H1 (cell line): Measurements from ENCODE around the gene C20orf144. TPM values are rescaled to one million over a fixed set of nuclear protein-coding genes. Genes with fewer than 3 reads are reported as not detected.

Source experiments
- CTCF ChIA-PET: fragments of 300-600 bp; sonication (Branson Sonifier 250); formaldehyde crosslinking; loops from one replicate; lab custom pipeline; 2021; ENCODE audit not compliant: partially characterized antibody; lab: Charles Lee
- POLR2A ChIA-PET: fragments of 300-600 bp; sonication (Branson Sonifier 250); formaldehyde crosslinking; loops from one replicate; lab custom pipeline; 2021; ENCODE audit warnings: inconsistent platforms; ENCODE audit not compliant: partially characterized antibody; lab: Charles Lee
- DNase-seq, 2 experiments: peaks; one replicate each; pipeline versions ENCODE4 v3.0.0 to v3.0.0-alpha.2; 2010 to 2022; ENCODE audit warnings: low spot score in 2 of 2, low read depth in 1 of 2, mixed read lengths in 1 of 2
- FAIRE-seq: peaks from 2 replicates; lab custom pipeline; 2011; peaks lifted over from hg19 to GRCh38; lab: Jason Lieb, UNC
- H2AFZ ChIP-seq: 2 replicates; pipeline ENCODE4 v1.8.1; 2012; ENCODE audit warnings: low read length, inconsistent platforms
- H2AK5ac ChIP-seq: 2 replicates; pipeline ENCODE4 v1.6.1; 2013; ENCODE audit warnings: low read depth, low read length
- H2BK120ac ChIP-seq: replicated peaks from 2 replicates; pipeline ENCODE3; 2013; ENCODE audit warnings: low read depth, low read length, inconsistent platforms
- H2BK12ac ChIP-seq: 2 replicates; pipeline ENCODE4 v1.6.1; 2013; ENCODE audit warnings: low read depth, low read length
- H2BK15ac ChIP-seq: 2 replicates; pipeline ENCODE4 v1.6.1; 2013; ENCODE audit warnings: low read length
- H2BK20ac ChIP-seq: 2 replicates; pipeline ENCODE4 v1.6.1; 2013; ENCODE audit warnings: low read length
- H2BK5ac ChIP-seq: 2 replicates; pipeline ENCODE4 v1.6.1; 2013; ENCODE audit warnings: low read depth, low read length
- H3K14ac ChIP-seq: 2 replicates; pipeline ENCODE4 v1.6.1; 2013; ENCODE audit warnings: inconsistent platforms; ENCODE audit not compliant: insufficient read length
- H3K18ac ChIP-seq: 2 replicates; pipeline ENCODE4 v1.6.1; 2013; ENCODE audit warnings: low read length; ENCODE audit errors: extremely low read depth
- H3K23ac ChIP-seq: 2 replicates; pipeline ENCODE4 v1.6.1; 2013; ENCODE audit warnings: inconsistent platforms; ENCODE audit not compliant: insufficient read length
- H3K23me2 ChIP-seq: 2 replicates; pipeline ENCODE4 v1.6.1; 2013; ENCODE audit warnings: low read depth, low read length
- H3K27ac ChIP-seq: 2 replicates; pipeline ENCODE4 v1.6.1; 2011; ENCODE audit warnings: low read depth, low read length, inconsistent platforms
- H3K27me3 ChIP-seq, 4 experiments: replicated peaks in 1 of 4; 1 replicate in 1 of 4; 2 replicates in 3 of 4; pipeline versions ENCODE4 v1.6.1 to v1.8.1; 2011 to 2013; ENCODE audit warnings: low read length in 3 of 4, mild to moderate bottlenecking in 3 of 4, inconsistent platforms in 2 of 4, mixed read lengths in 2 of 4, moderate library complexity in 1 of 4; ENCODE audit not compliant: control insufficient read depth in 3 of 4, insufficient read depth in 3 of 4; ENCODE audit errors: extremely low read depth in 1 of 4
- H3K36me3 ChIP-seq, 4 experiments: 2 replicates each; pipeline versions ENCODE4 v1.6.1 to v1.8.1; 2011 to 2013; ENCODE audit warnings: mild to moderate bottlenecking in 4 of 4, low read length in 3 of 4, moderate library complexity in 2 of 4, control low read depth in 1 of 4, inconsistent platforms in 1 of 4; ENCODE audit not compliant: insufficient read depth in 4 of 4, control insufficient read depth in 2 of 4
- H3K4ac ChIP-seq: replicated peaks from 2 replicates; pipeline ENCODE3; 2013; ENCODE audit warnings: low read length, low read depth, mixed read lengths, inconsistent platforms; ENCODE audit not compliant: insufficient read length
- H3K4me1 ChIP-seq, 4 experiments: replicated peaks in 1 of 4; 1 replicate in 1 of 4; 2 replicates in 3 of 4; pipeline versions ENCODE4 v1.6.1 to v1.8.1; 2011 to 2013; ENCODE audit warnings: low read length in 3 of 4, inconsistent platforms in 2 of 4, mixed read lengths in 1 of 4; ENCODE audit not compliant: insufficient read depth in 4 of 4, control insufficient read depth in 3 of 4
- H3K4me2 ChIP-seq, 2 experiments: 2 replicates each; pipeline versions ENCODE4 v1.6.1 to v1.8.1; 2011 to 2013; ENCODE audit warnings: low read depth in 2 of 2, low read length in 2 of 2, control low read depth in 1 of 2, inconsistent platforms in 1 of 2, mild to moderate bottlenecking in 1 of 2; ENCODE audit not compliant: insufficient read depth in 1 of 2
- H3K4me3 ChIP-seq, 4 experiments: fragments of 200-600, 300-600 bp in 1 of 4; sonication (generic), shearing (Covaris generic), sonication (Bioruptor Twin) in 1 of 4; 2 replicates each; pipeline versions ENCODE4 v1.5.1 to v1.8.1; 2011 to 2016; ENCODE audit warnings: low read length in 4 of 4, low read depth in 3 of 4, control low read depth in 2 of 4, inconsistent platforms in 2 of 4, mild to moderate bottlenecking in 2 of 4, mixed read lengths in 1 of 4, moderate library complexity in 1 of 4; ENCODE audit not compliant: insufficient read depth in 2 of 4; ENCODE audit errors: extremely low read depth in 1 of 4
- H3K56ac ChIP-seq: replicated peaks from 2 replicates; pipeline ENCODE3; 2013; ENCODE audit warnings: low read depth, mild to moderate bottlenecking, mixed read lengths, low read length, inconsistent platforms; ENCODE audit not compliant: insufficient read length
- H3K79me1 ChIP-seq: 2 replicates; pipeline ENCODE4 v1.6.1; 2013; ENCODE audit warnings: low read depth, low read length, control low read depth
- H3K79me2 ChIP-seq, 2 experiments: 2 replicates each; pipeline versions ENCODE4 v1.6.1 to v1.8.1; 2012 to 2013; ENCODE audit warnings: low read length in 2 of 2, mild to moderate bottlenecking in 2 of 2, inconsistent platforms in 1 of 2; ENCODE audit not compliant: insufficient read depth in 2 of 2, control insufficient read depth in 1 of 2
- H3K9ac ChIP-seq, 4 experiments: replicated peaks in 1 of 4; 1 replicate in 1 of 4; 2 replicates in 3 of 4; pipeline versions ENCODE4 v1.6.1 to v1.8.1; 2011 to 2013; ENCODE audit warnings: low read depth in 3 of 4, low read length in 3 of 4, control low read depth in 2 of 4, mild to moderate bottlenecking in 2 of 4, moderate library complexity in 2 of 4, inconsistent platforms in 1 of 4; ENCODE audit errors: extremely low read depth in 1 of 4
- H3K9me3 ChIP-seq, 2 experiments: 2 replicates each; pipeline versions ENCODE4 v1.6.1 to v1.8.1; 2012 to 2013; ENCODE audit warnings: mild to moderate bottlenecking in 2 of 2, moderate library complexity in 2 of 2, control low read depth in 1 of 2, inconsistent platforms in 1 of 2, low read depth in 1 of 2, low read length in 1 of 2, mixed read lengths in 1 of 2; ENCODE audit not compliant: insufficient read depth in 2 of 2
- H4K20me1 ChIP-seq, 2 experiments: replicated peaks in 1 of 2; 2 replicates each; pipeline versions ENCODE3 to v1.8.1; 2011 to 2013; ENCODE audit warnings: inconsistent platforms in 2 of 2, low read length in 2 of 2, mild to moderate bottlenecking in 1 of 2; ENCODE audit not compliant: insufficient read depth in 2 of 2, control insufficient read depth in 1 of 2
- H4K5ac ChIP-seq: 2 replicates; pipeline ENCODE4 v1.6.1; 2013; ENCODE audit warnings: low read length, low read depth, mixed read lengths, inconsistent platforms; ENCODE audit not compliant: insufficient read length
- H4K8ac ChIP-seq: 2 replicates; pipeline ENCODE4 v1.8.0; 2013; ENCODE audit warnings: mild to moderate bottlenecking, moderate library complexity, low read length, inconsistent platforms; ENCODE audit not compliant: insufficient read depth; ENCODE audit errors: extremely low read depth
- H4K91ac ChIP-seq: replicated peaks from 2 replicates; pipeline ENCODE3; 2013; ENCODE audit warnings: low read length, mixed read lengths, inconsistent platforms; ENCODE audit not compliant: insufficient read length
- ATF3 ChIP-seq: IDR thresholded peaks from 2 replicates; pipeline ENCODE4 v1.6.1; 2011; ENCODE audit warnings: low read depth, mild to moderate bottlenecking, low read length; ENCODE audit not compliant: insufficient read depth
- BACH1 ChIP-seq: IDR thresholded peaks from 2 replicates; pipeline ENCODE4 v1.6.1; 2012; ENCODE audit warnings: low read length, improper control_type of control experiment
- BRCA1 ChIP-seq: IDR thresholded peaks from 2 replicates; pipeline ENCODE4 v1.6.1; 2012; ENCODE audit warnings: low read depth, low read length, improper control_type of control experiment
- CBX5 ChIP-seq: fragments of 300-800, 300-1000 bp; sonication (generic); IDR thresholded peaks from 2 replicates; pipeline ENCODE4 v1.7.1; 2016; ENCODE audit warnings: antibody characterized with exemption, low read length, low read depth
- CTCF ChIP-seq, 3 experiments: IDR thresholded peaks; 1 replicate in 2 of 3; 2 replicates in 1 of 3; pipeline versions ENCODE4 v1.5.1 to v1.6.1; 2011; ENCODE audit warnings: low read length in 3 of 3, mild to moderate bottlenecking in 3 of 3, inconsistent platforms in 2 of 3, low read depth in 1 of 3, moderate library complexity in 1 of 3; ENCODE audit not compliant: insufficient read depth in 1 of 3; ENCODE audit errors: control extremely low read depth in 1 of 3
- EZH2 ChIP-seq: fragments of 200-600 bp; sonication (generic); IDR thresholded peaks from 2 replicates; pipeline ENCODE4 v1.7.1; 2012; ENCODE audit warnings: low read depth, mild to moderate bottlenecking, moderate library complexity, low read length, inconsistent platforms; ENCODE audit not compliant: severe bottlenecking
- NANOG ChIP-seq: IDR thresholded peaks from 2 replicates; pipeline ENCODE4 v1.6.1; 2011; ENCODE audit warnings: low read length, low read depth, mild to moderate bottlenecking, inconsistent platforms; ENCODE audit not compliant: insufficient read depth, poor library complexity, severe bottlenecking
- NRF1 ChIP-seq: IDR thresholded peaks from 2 replicates; pipeline ENCODE4 v1.6.1; 2011; ENCODE audit warnings: mild to moderate bottlenecking, low read depth, low read length, improper control_type of control experiment
- POU5F1 ChIP-seq: IDR thresholded peaks from 2 replicates; pipeline ENCODE4 v1.6.1; 2011; ENCODE audit warnings: low read depth, mild to moderate bottlenecking, low read length, moderate library complexity
- SIX5 ChIP-seq: IDR thresholded peaks from 2 replicates; pipeline ENCODE4 v1.6.1; 2011; ENCODE audit warnings: mild to moderate bottlenecking, low read depth, low read length
- TCF12 ChIP-seq: IDR thresholded peaks from 2 replicates; pipeline ENCODE4 v1.6.1; 2011; ENCODE audit warnings: low read depth, mild to moderate bottlenecking, low read length
- WGBS, 2 experiments: shearing (Covaris generic) in 1 of 2; methylation state at CpG; one replicate each; pipeline versions ENCODE4 v1.1.6 to v1.1.7; 2013 to 2015; ENCODE audit warnings: low lambda C conversion rate in 2 of 2, mixed read lengths in 2 of 2, inconsistent platforms in 1 of 2, low coverage in 1 of 2, missing lambda C conversion rate in 1 of 2; ENCODE audit not compliant: insufficient replicate concordance in 2 of 2, insufficient coverage in 1 of 2, insufficient read length in 1 of 2; ENCODE audit errors: extremely low coverage in 1 of 2, missing lambda C conversion rate in 1 of 2; 5-methylcytosine and 5-hydroxymethylcytosine counted together
- polyA plus RNA-seq, 7 experiments: library from polyadenylated mRNA; depleted of rRNA in 3 of 7; stranded (reverse) in 5 of 7; unstranded in 2 of 7; fragments of >200 nt in 5 of 7; fragments of 200-250 nt in 2 of 7; gene quantifications; 1 replicate in 5 of 7; 2 replicates in 1 of 7; 4 replicates in 1 of 7; pipeline versions ENCODE4 v1.2.1 to v1.2.3, GENCODE V29; 2011 to 2013; ENCODE audit warnings: missing spikeins in 2 of 7, mixed read lengths in 2 of 7
- total RNA-seq: library from RNA; stranded (reverse); fragmentation: NEBNext Ultra II Directional; extraction: Animal tissue kit (Norgen Biotek cat#: 25700); gene quantifications from 2 replicates; pipeline ENCODE4 v1.2.1, GENCODE V29; 2021

C20orf144 gene
- total and polyA plus RNA-seq, 2 of the 8 experiments (the other 6 are each of a cell fraction or from before 2014, with no cell fraction given), result 0.21 to 0.24 TPM

DNA sequence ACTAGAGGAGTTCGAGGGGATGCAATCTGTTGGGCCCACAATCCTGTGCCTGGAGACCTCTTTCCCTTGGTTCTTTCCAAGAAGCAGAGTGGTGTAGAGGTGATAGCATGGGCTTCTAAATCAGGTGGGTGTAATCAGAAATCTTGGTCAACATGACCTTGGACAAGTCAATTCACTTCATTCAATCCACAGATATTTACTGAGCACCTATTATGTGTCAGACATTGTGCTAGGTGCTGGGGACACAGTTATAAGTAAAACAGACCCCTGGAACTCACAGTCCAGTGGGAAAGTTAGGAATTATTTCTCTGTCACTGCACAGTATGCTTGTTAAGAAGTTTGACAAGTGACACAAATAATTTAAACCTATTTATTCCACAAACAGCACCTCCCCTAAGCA is 27.4 kb downstream of the C20orf144 start:
- no peak overlapping the region for H2BK15ac ChIP-seq
- no peak overlapping the region for H2AFZ ChIP-seq
- POLR2A ChIA-PET, result interaction anchor here (2.8 kb wide), 1 partner anchor 14 kb away, joined by 10 read pairs; the partner anchor contains the start of gene NECAB3
- H2BK12ac ChIP-seq, result no peak overlapping the region
- CTCF ChIA-PET, result interaction anchor here (1.4 kb wide), 1 partner anchor 14 kb away, joined by 4 read pairs; no protein-coding TSS in a partner anchor
- no peak overlapping the region for H3K56ac ChIP-seq
- no peak overlapping the region for H3K23ac ChIP-seq
- H3K36me3 ChIP-seq, result no peaks in the 10 kb centered on the region
- no peak overlapping the region for H3K9ac ChIP-seq
- DNase-seq (no peak), FAIRE-seq (no peak)
- peaks cover 0 to 9% (median 2%) of the 10 kb centered on the region in 4 experiments; a peak in 4 of 7 replicates for H3K27me3 ChIP-seq
- no peak overlapping the region for H3K4me3 ChIP-seq
- H4K20me1 ChIP-seq, result peaks cover 4 to 6% of the 10 kb centered on the region in 2 experiments
- H3K18ac ChIP-seq, result no peak overlapping the region
- H4K91ac ChIP-seq, result no peak overlapping the region
- H3K9me3 ChIP-seq, result no peaks in the 10 kb centered on the region
- no peak overlapping the region for H2BK20ac ChIP-seq
- no peak overlapping the region for H3K14ac ChIP-seq
- H3K79me2 ChIP-seq, result peaks cover 0 to 11% of the 10 kb centered on the region in 2 experiments; a peak in 2 of 4 replicates
- peaks cover 0 to 26% (median 23%) of the 10 kb centered on the region in 4 experiments; a peak in 6 of 7 replicates for H3K4me1 ChIP-seq
- peaks cover 5% of the 10 kb centered on the region; the same call in 1 of the 2 replicates for H3K79me1 ChIP-seq
- no peak overlapping the region for H3K4me2 ChIP-seq
- H3K4ac ChIP-seq, result no peak overlapping the region
- H2AK5ac ChIP-seq, result no peak overlapping the region
- no peak overlapping the region for H4K5ac ChIP-seq
- H3K23me2 ChIP-seq, result peaks cover 9% of the 10 kb centered on the region
- H2BK5ac ChIP-seq, result no peak overlapping the region
- 74% methylated on average over 1 of the region's 1 CpG; no CpG with 5 or more reads in 1 of the 2 experiments for WGBS, 2 experiments
- no peak overlapping the region for H3K27ac ChIP-seq
- H2BK120ac ChIP-seq, result no peak overlapping the region
- H4K8ac ChIP-seq, result no peak overlapping the region
- TF ChIP-seq NRF1 (no peak), ATF3 (no peak), CTCF (IDR thresholded peaks at IDR 0.05; ENCODE audit: control extremely low read depth in 1 of 3, insufficient read depth in 1 of 3, low read depth in 1 of 3, low read length in 3 of 3) (no peak), CBX5 (no peak), TCF12 (no peak), EZH2 (no peak), SIX5 (no peak), NANOG (no peak), BACH1 (no peak), BRCA1 (no peak), POU5F1 (no peak)
